IMR-90 (cell line): ENCODE data around the gene TMEM52B. TPM values are rescaled to one million over a fixed set of nuclear protein-coding genes. Genes with fewer than 3 reads are reported as not detected.

Experiments used
- ATAC-seq: fragments of 200-7000 bp; cut with Tn5 transposase; 2 replicates; pipeline ENCODE4 v1.9.1; 2020; ENCODE audit warnings: low read depth, mild to moderate bottlenecking, moderate library complexity
- BruUV-seq: library from RNA; stranded (reverse); fragments of 400-500 nt; replicated peaks from 2 replicates; lab custom pipeline; 2021; lab: Mats Ljungman, UMichigan
- CTCF ChIA-PET: fragments of 300-600 bp; formaldehyde crosslinking; extraction: SDS; loops from one replicate; lab custom pipeline; 2021; ENCODE audit warnings: antibody characterized with exemption; lab: Yijun Ruan, JAX
- POLR2A ChIA-PET: fragments of 300-600 bp; sonication (Branson Sonifier 250); formaldehyde crosslinking; loops from one replicate; lab custom pipeline; 2022; ENCODE audit warnings: antibody characterized with exemption; ENCODE audit not compliant: unreplicated experiment; lab: Charles Lee
- DNase-seq: peaks from one replicate; pipeline ENCODE4 v3.0.0; 2013
- H2AFZ ChIP-seq: replicated peaks from 2 replicates; pipeline ENCODE3; 2013; ENCODE audit warnings: low read length, mild to moderate bottlenecking; ENCODE audit not compliant: poor library complexity
- H2AK5ac ChIP-seq: 2 replicates; pipeline ENCODE4 v1.6.1; 2013; ENCODE audit warnings: low read depth, low read length, inconsistent platforms
- H2AK9ac ChIP-seq: replicated peaks from 2 replicates; pipeline ENCODE3; 2013; ENCODE audit warnings: mild to moderate bottlenecking, low read depth, low read length, moderate library complexity; ENCODE audit not compliant: poor library complexity
- H2BK120ac ChIP-seq: 2 replicates; pipeline ENCODE4 v1.6.1; 2013; ENCODE audit warnings: low read depth, low read length, inconsistent platforms
- H2BK15ac ChIP-seq: 3 replicates; pipeline ENCODE4 v1.6.1; 2013; ENCODE audit warnings: low read depth, low read length, inconsistent platforms
- H2BK20ac ChIP-seq: 2 replicates; pipeline ENCODE4 v1.6.1; 2013; ENCODE audit warnings: low read depth, mild to moderate bottlenecking, inconsistent platforms, low read length, moderate library complexity
- H2BK5ac ChIP-seq: 2 replicates; pipeline ENCODE4 v1.6.1; 2013; ENCODE audit warnings: mild to moderate bottlenecking, low read depth, low read length, inconsistent platforms; ENCODE audit not compliant: poor library complexity, severe bottlenecking
- H3K14ac ChIP-seq: replicated peaks from 2 replicates; pipeline ENCODE4 v1.6.1; 2013; ENCODE audit warnings: low read depth, low read length, inconsistent platforms
- H3K18ac ChIP-seq: 2 replicates; pipeline ENCODE4 v1.6.1; 2013; ENCODE audit warnings: low read depth, low read length, control low read depth
- H3K23ac ChIP-seq: 2 replicates; pipeline ENCODE4 v1.6.1; 2013; ENCODE audit warnings: low read depth, low read length, inconsistent platforms
- H3K27ac ChIP-seq: 2 replicates; pipeline ENCODE4 v1.5.1; 2013; ENCODE audit warnings: mild to moderate bottlenecking, control low read depth, low read length; ENCODE audit not compliant: insufficient read depth
- H3K27me3 ChIP-seq: 2 replicates; pipeline ENCODE4 v1.6.1; 2013; ENCODE audit warnings: low read length; ENCODE audit not compliant: control insufficient read depth, insufficient read depth
- H3K36me3 ChIP-seq: 2 replicates; pipeline ENCODE4 v1.6.1; 2013; ENCODE audit warnings: low read length, mixed read lengths; ENCODE audit not compliant: control insufficient read depth, insufficient read depth
- H3K4ac ChIP-seq: 2 replicates; pipeline ENCODE4 v1.6.1; 2013; ENCODE audit warnings: low read depth, low read length, inconsistent platforms
- H3K4me1 ChIP-seq: 2 replicates; pipeline ENCODE4 v1.6.1; 2013; ENCODE audit warnings: low read length, mixed read lengths; ENCODE audit not compliant: control insufficient read depth, insufficient read depth
- H3K4me2 ChIP-seq: 2 replicates; pipeline ENCODE4 v1.6.1; 2013; ENCODE audit warnings: low read depth, mild to moderate bottlenecking, control low read depth, low read length, moderate library complexity
- H3K4me3 ChIP-seq: 2 replicates; pipeline ENCODE4 v1.5.1; 2013; ENCODE audit warnings: low read depth, mild to moderate bottlenecking, control low read depth, low read length, moderate library complexity; ENCODE audit not compliant: insufficient read depth
- H3K56ac ChIP-seq: 2 replicates; pipeline ENCODE4 v1.6.1; 2013; ENCODE audit warnings: low read length, inconsistent platforms; ENCODE audit not compliant: insufficient read depth; ENCODE audit errors: extremely low read depth
- H3K79me1 ChIP-seq, 2 experiments: 2 replicates each; pipeline ENCODE4 v1.6.1; 2013; ENCODE audit warnings: low read length in 2 of 2, inconsistent platforms in 1 of 2, low read depth in 1 of 2
- H3K9ac ChIP-seq: 2 replicates; pipeline ENCODE4 v1.6.1; 2013; ENCODE audit warnings: low read depth, low read length, control low read depth
- H3K9me1 ChIP-seq: 2 replicates; pipeline ENCODE4 v1.6.1; 2013; ENCODE audit warnings: low read length, inconsistent platforms; ENCODE audit not compliant: insufficient read depth
- H3K9me3 ChIP-seq: 2 replicates; pipeline ENCODE4 v1.6.1; 2013; ENCODE audit warnings: low read length; ENCODE audit not compliant: control insufficient read depth, insufficient read depth
- H4K20me1 ChIP-seq: 2 replicates; pipeline ENCODE4 v1.6.1; 2013; ENCODE audit warnings: low read length, inconsistent platforms; ENCODE audit not compliant: insufficient read depth
- H4K5ac ChIP-seq: 2 replicates; pipeline ENCODE4 v1.6.1; 2013; ENCODE audit warnings: mild to moderate bottlenecking, low read depth, low read length, control low read depth
- H4K8ac ChIP-seq, 2 experiments: 2 replicates each; pipeline ENCODE4 v1.6.1; 2013; ENCODE audit warnings: low read depth in 2 of 2, low read length in 2 of 2, control low read depth in 1 of 2, inconsistent platforms in 1 of 2
- H4K91ac ChIP-seq: 2 replicates; pipeline ENCODE4 v1.6.1; 2013; ENCODE audit warnings: low read depth, low read length, inconsistent platforms; ENCODE audit not compliant: insufficient read depth
- CEBPB ChIP-seq: IDR thresholded peaks from 2 replicates; pipeline ENCODE4 v1.6.1; 2012; ENCODE audit warnings: low read depth, low read length, improper control_type of control experiment
- CHD1 ChIP-seq: IDR thresholded peaks from 2 replicates; pipeline ENCODE4 v1.6.1; 2012; ENCODE audit warnings: low read depth, low read length, improper control_type of control experiment
- FOS ChIP-seq: fragments of 150-350 bp; IDR thresholded peaks from 2 replicates; pipeline ENCODE4 v1.6.1; 2016; ENCODE audit warnings: low read depth, low read length
- MAFK ChIP-seq: IDR thresholded peaks from 2 replicates; pipeline ENCODE4 v1.6.1; 2012; ENCODE audit warnings: low read depth, low read length, improper control_type of control experiment
- MAZ ChIP-seq: IDR thresholded peaks from 2 replicates; pipeline ENCODE4 v1.6.1; 2012; ENCODE audit warnings: low read depth, mild to moderate bottlenecking, low read length, improper control_type of control experiment, moderate library complexity, borderline replicate concordance
- MXI1 ChIP-seq: IDR thresholded peaks from 2 replicates; pipeline ENCODE4 v1.6.1; 2012; ENCODE audit warnings: low read depth, mild to moderate bottlenecking, low read length, moderate library complexity, borderline replicate concordance
- NFE2L2 ChIP-seq: fragments of 150-350 bp; IDR thresholded peaks from 2 replicates; pipeline ENCODE4 v1.6.1; 2016; ENCODE audit warnings: low read depth, mild to moderate bottlenecking, low read length
- POLR2A ChIP-seq: IDR thresholded peaks from 2 replicates; pipeline ENCODE4 v1.6.1; 2012; ENCODE audit warnings: mild to moderate bottlenecking, low read depth, low read length
- RAD21 ChIP-seq: IDR thresholded peaks from 2 replicates; pipeline ENCODE4 v1.6.1; 2012; ENCODE audit warnings: low read length, improper control_type of control experiment
- RCOR1 ChIP-seq: IDR thresholded peaks from 2 replicates; pipeline ENCODE4 v1.6.1; 2012; ENCODE audit warnings: mild to moderate bottlenecking, low read length, improper control_type of control experiment; ENCODE audit not compliant: insufficient replicate concordance
- RFX5 ChIP-seq: IDR thresholded peaks from 2 replicates; pipeline ENCODE4 v1.8.0; 2012; ENCODE audit warnings: low read depth, mild to moderate bottlenecking, low read length, moderate library complexity
- SMC3 ChIP-seq: fragments of 150-350 bp; IDR thresholded peaks from 2 replicates; pipeline ENCODE4 v1.6.1; 2016; ENCODE audit warnings: low read depth, mild to moderate bottlenecking, antibody characterized with exemption, low read length, moderate library complexity
- WGBS, 2 experiments: methylation state at CpG; one replicate each; pipeline versions ENCODE4 v1.1.5 to v1.1.7; 2013; ENCODE audit warnings: missing lambda C conversion rate in 2 of 2; ENCODE audit not compliant: insufficient read length in 1 of 2; ENCODE audit errors: extremely low coverage in 2 of 2; 5-methylcytosine and 5-hydroxymethylcytosine counted together
- dilution Hi-C: fragments of 300-500 bp; cut with HindIII; formaldehyde crosslinking; loops from one replicate; pipeline ENCODE4 v1.14.3; 2018; ENCODE audit warnings: low sequenced_read_pairs; ENCODE audit not compliant: unreplicated experiment
- in situ Hi-C: fragments of 300-500 bp; cut with MboI; formaldehyde crosslinking; loops from 3 replicates; pipeline ENCODE4 v1.14.3; 2019; ENCODE audit warnings: low sequenced_read_pairs, inconsistent platforms, mixed read lengths
- intact Hi-C: fragments of 100-400 bp; cut with micrococcal nuclease; formaldehyde crosslinking; loops from 2 replicates; pipeline ENCODE4 v1.10.0; 2022
- polyA plus RNA-seq, 3 experiments: library from polyadenylated mRNA; depleted of rRNA; stranded (reverse); fragments of >200 nt; gene quantifications; 2 replicates each; pipeline ENCODE4 v1.2.3, GENCODE V29; 2012; ENCODE audit warnings: low replicate concordance in 1 of 3
- total RNA-seq: library from RNA; depleted of rRNA; stranded (reverse); fragments of >200 nt; gene quantifications from 2 replicates; pipeline ENCODE4 v1.2.3, GENCODE V29; 2012
- TF ChIP-seq, protein P1 (sequence below): fragments of 150-350 bp; IDR thresholded peaks from 2 replicates; pipeline ENCODE4 v1.6.1; 2016; ENCODE audit warnings: low read depth, mild to moderate bottlenecking, low read length, moderate library complexity, borderline replicate concordance
- TF ChIP-seq, protein P2 (sequence below): fragments of 150-350 bp; IDR thresholded peaks from 2 replicates; pipeline ENCODE4 v1.6.1; 2017; ENCODE audit warnings: mild to moderate bottlenecking, antibody characterized with exemption, low read length, low read depth
- TF ChIP-seq, protein P3 (sequence below): conservative IDR thresholded peaks from 2 replicates; pipeline ENCODE4 v1.5.1; 2012; ENCODE audit warnings: mild to moderate bottlenecking, low read depth, low read length, improper control_type of control experiment

TMEM52B gene
- total and polyA plus RNA-seq, 2 of the 4 experiments (the other 2 are of a cell fraction): 2.0 to 3.6 TPM

DNA sequence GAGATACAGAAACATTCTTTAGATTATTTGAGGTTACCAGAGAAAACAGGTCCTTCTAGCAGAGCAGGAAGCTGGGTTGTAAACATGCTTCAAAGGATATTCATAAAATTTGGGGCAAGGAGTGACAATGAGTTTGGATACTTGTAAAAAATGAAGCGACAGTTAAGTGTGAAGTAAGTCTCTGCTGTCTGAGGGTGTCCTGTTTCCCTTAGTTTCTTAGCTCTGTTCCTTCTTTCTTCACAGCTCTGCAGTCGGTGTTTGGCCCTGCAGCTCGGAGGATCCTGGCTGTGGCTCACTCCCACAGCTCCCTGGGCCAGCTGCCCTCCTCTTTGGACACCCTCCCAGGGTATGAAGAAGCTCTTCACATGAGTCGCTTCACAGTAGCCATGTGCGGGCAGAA lies 10.8 kb downstream of the TMEM52B start:
- Histone ChIP-seq H3K79me1 (no peaks in the 10 kb centered on the region), H2BK20ac (peak overlapping the region; percentile 77), H3K23ac (peak overlapping the region; percentile 55), H2AK9ac (no peak overlapping the region), H2AFZ (peak overlapping the region; percentile 36), H3K9me3 (no peaks in the 10 kb centered on the region), H3K4me3 (no peak overlapping the region), H4K20me1 (no peaks in the 10 kb centered on the region), H3K27ac (peak overlapping the region; percentile 77), H3K14ac (peak overlapping the region; percentile 35), H4K5ac (peak overlapping the region; percentile 75), H3K36me3 (no peaks in the 10 kb centered on the region), H3K4me1 (peaks cover 12% of the 10 kb centered on the region), H2BK5ac (peak overlapping the region; percentile 81), H3K4ac (peak overlapping the region; percentile 48), H2BK120ac (peak overlapping the region; percentile 96), H3K9me1 (peaks cover 3% of the 10 kb centered on the region), H3K4me2 (peak overlapping the region; percentile 35; the same call in 1 of the 2 replicates), H4K8ac (peak overlapping the region; percentile 2 to 75; a peak in 3 of 4 replicates), H2BK15ac (peak overlapping the region; percentile 1; the same call in 1 of the 3 replicates), H4K91ac (peak overlapping the region; percentile 84), H3K18ac (peak overlapping the region; percentile 5), H3K56ac (peak overlapping the region; percentile 25; the same call in 1 of the 2 replicates), H3K27me3 (no peaks in the 10 kb centered on the region), H2AK5ac (peak overlapping the region; percentile 39; the same call in 1 of the 2 replicates), H3K9ac (peak overlapping the region; percentile 24; the same call in 1 of the 2 replicates)
- POLR2A ChIA-PET: interaction anchor here (0.6 to 1.2 kb wide), 3 partner anchors 23 to 157 kb away, joined by 3 to 6 read pairs (median 6); partner anchors contain the start of gene GABARAPL1
- ATAC-seq (peak; percentile 59), DNase-seq (peak; percentile 66)
- dilution Hi-C loops (no loop called here), intact Hi-C loops (loop anchor here (1.0 to 5.0 kb wide), 4 partner anchors 36 to 437 kb away; no protein-coding TSS in a partner anchor), in situ Hi-C loops (loop anchor here (5.0 kb wide), 1 partner anchor 37 kb away; no protein-coding TSS in a partner anchor)
- BruUV-seq: no TSS peak
- CTCF ChIA-PET: interaction anchor here (0.6 to 2.6 kb wide), 5 partner anchors 25 to 426 kb away, joined by 3 to 31 read pairs (median 4); no protein-coding TSS in a partner anchor
- WGBS, 2 experiments: no CpG with 5 or more reads among the region's 5 CpGs
- TF ChIP-seq MAFK (no peak), RCOR1 (no peak), RFX5 (no peak), MXI1 (no peak), SMC3 (no peak), FOS (no peak), CEBPB (no peak), CHD1 (no peak), NFE2L2 (no peak), POLR2A (no peak), MAZ (no peak), RAD21 (no peak)
- TF ChIP-seq, protein P1, sequence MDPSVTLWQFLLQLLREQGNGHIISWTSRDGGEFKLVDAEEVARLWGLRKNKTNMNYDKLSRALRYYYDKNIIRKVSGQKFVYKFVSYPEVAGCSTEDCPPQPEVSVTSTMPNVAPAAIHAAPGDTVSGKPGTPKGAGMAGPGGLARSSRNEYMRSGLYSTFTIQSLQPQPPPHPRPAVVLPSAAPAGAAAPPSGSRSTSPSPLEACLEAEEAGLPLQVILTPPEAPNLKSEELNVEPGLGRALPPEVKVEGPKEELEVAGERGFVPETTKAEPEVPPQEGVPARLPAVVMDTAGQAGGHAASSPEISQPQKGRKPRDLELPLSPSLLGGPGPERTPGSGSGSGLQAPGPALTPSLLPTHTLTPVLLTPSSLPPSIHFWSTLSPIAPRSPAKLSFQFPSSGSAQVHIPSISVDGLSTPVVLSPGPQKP: no peak
- TF ChIP-seq, protein P2, sequence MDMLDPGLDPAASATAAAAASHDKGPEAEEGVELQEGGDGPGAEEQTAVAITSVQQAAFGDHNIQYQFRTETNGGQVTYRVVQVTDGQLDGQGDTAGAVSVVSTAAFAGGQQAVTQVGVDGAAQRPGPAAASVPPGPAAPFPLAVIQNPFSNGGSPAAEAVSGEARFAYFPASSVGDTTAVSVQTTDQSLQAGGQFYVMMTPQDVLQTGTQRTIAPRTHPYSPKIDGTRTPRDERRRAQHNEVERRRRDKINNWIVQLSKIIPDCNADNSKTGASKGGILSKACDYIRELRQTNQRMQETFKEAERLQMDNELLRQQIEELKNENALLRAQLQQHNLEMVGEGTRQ: no peak
- TF ChIP-seq, protein P3, sequence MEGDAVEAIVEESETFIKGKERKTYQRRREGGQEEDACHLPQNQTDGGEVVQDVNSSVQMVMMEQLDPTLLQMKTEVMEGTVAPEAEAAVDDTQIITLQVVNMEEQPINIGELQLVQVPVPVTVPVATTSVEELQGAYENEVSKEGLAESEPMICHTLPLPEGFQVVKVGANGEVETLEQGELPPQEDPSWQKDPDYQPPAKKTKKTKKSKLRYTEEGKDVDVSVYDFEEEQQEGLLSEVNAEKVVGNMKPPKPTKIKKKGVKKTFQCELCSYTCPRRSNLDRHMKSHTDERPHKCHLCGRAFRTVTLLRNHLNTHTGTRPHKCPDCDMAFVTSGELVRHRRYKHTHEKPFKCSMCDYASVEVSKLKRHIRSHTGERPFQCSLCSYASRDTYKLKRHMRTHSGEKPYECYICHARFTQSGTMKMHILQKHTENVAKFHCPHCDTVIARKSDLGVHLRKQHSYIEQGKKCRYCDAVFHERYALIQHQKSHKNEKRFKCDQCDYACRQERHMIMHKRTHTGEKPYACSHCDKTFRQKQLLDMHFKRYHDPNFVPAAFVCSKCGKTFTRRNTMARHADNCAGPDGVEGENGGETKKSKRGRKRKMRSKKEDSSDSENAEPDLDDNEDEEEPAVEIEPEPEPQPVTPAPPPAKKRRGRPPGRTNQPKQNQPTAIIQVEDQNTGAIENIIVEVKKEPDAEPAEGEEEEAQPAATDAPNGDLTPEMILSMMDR: no peak
